UCSD-AML1 (cell line): Measurements from ENCODE around the gene IFFO2.

Source experiments
- DNase-seq: peaks from one replicate; lab custom pipeline; 2025; ENCODE audit not compliant: unreplicated experiment; lab: John Stamatoyannopoulos, UW

IFFO2 gene

GRCh38 chr1:18951818-18952391 is 4.6 kb downstream of the IFFO2 start:
- DNase-seq, result no peak

- peak; percentile 55 for DNase-seq
Observed at GRCh38 chr1:18951416-18951815, 5.1 kb downstream of the IFFO2 start.

GRCh38 chr1:18950401-18951026 is 6.0 kb downstream of the IFFO2 start:
- peak; percentile 65 for DNase-seq

- peak; percentile 66 for DNase-seq
Observed at GRCh38 chr1:18949686-18950400, 6.6 kb downstream of the IFFO2 start.

GRCh38 chr1:18948913-18949685 is 7.4 kb downstream of the IFFO2 start:
- no peak for DNase-seq

- DNase-seq, result peak; percentile 79
Observed at GRCh38 chr1:18948048-18948912, 8.2 kb downstream of the IFFO2 start.

- DNase-seq, result no peak
Observed at GRCh38 chr1:18947570-18947969, 8.9 kb downstream of the IFFO2 start.

- no peak for DNase-seq
Observed at GRCh38 chr1:18946550-18947381, 9.7 kb downstream of the IFFO2 start.

GRCh38 chr1:18945401-18945849 is 11.1 kb downstream of the IFFO2 start:
- DNase-seq, result no peak

- no peak for DNase-seq
Observed at GRCh38 chr1:18944810-18945209, 11.7 kb downstream of the IFFO2 start.

- DNase-seq, result no peak
Observed at GRCh38 chr1:18943914-18944572, 12.4 kb downstream of the IFFO2 start.

- DNase-seq, result no peak
Observed at GRCh38 chr1:18943162-18943561, 13.3 kb downstream of the IFFO2 start.

- DNase-seq, result no peak
Observed at GRCh38 chr1:18942340-18942739, 14.1 kb downstream of the IFFO2 start.

GRCh38 chr1:18941221-18942141 is 15.0 kb downstream of the IFFO2 start:
- no peak for DNase-seq

GRCh38 chr1:18940303-18941020 is 16.0 kb downstream of the IFFO2 start:
- DNase-seq, result no peak

GRCh38 chr1:18939398-18940302 is 16.8 kb downstream of the IFFO2 start:
- no peak for DNase-seq

- DNase-seq, result no peak
Observed at GRCh38 chr1:18938707-18939070, 17.8 kb downstream of the IFFO2 start.
